GM21619 (cell line): ENCODE measurements around the gene NEUROG1.

Source experiments
- ATAC-seq: cut with Tn5 transposase; IDR thresholded peaks from one replicate; pipeline ENCODE4 v1.9.1; 2021; ENCODE audit not compliant: unreplicated experiment

The NEUROG1 gene, protein sequence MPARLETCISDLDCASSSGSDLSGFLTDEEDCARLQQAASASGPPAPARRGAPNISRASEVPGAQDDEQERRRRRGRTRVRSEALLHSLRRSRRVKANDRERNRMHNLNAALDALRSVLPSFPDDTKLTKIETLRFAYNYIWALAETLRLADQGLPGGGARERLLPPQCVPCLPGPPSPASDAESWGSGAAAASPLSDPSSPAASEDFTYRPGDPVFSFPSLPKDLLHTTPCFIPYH

DNA sequence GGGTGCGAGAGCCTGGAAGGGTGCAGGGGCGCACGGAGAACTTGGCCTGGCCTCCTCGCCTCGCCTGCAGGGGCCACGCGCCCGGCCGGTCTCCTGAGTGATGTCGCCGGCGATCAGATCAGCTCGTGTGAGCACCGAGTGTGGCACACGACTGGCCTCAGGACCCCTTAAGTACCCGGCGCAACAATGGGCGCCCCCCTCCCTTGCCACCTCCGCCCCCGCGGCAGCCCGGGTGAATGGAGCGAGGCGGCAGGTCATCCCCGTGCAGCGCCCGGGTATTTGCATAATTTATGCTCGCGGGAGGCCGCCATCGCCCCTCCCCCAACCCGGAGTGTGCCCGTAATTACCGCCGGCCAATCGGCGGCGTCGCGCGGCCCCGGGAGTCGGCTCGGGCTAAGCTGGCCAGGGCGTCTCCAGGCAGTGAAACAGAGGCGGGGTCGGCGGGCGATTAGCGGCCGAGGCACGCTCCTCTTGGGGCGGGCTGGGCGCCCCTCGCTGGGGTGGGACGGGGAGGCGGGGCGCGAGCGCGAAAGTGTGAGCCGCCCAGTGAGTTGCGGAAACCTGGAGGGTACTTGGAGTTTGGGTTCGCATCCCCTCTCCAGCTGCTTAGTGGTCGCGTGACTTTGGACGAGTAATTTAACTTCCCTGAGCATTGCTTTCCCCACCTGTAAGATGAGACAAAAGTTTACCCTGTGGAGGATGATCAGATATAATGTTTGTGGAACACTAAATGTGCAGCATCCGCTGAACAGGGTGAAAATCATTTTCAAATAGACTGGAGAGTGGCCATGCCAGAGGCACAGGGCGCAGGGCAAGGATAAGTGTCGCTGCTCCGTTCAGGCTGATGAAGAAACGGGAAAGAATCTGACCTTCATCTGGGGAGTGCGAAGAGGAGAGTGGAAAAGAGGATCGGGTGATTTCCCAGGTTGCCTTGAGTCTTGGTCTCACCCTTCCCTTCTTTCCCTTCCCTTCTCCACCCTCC is at the start of gene NEUROG1:
NEUROG1 (minus strand) TSS at position 145 of the 982 bp plus-strand sequence. CDS start 274 bp downstream, outside the sequence.
- no peak for ATAC-seq

GRCh38 chr5:135584918-135585317 is 49.2 kb upstream of the NEUROG1 start:
- no peak for ATAC-seq

DNA sequence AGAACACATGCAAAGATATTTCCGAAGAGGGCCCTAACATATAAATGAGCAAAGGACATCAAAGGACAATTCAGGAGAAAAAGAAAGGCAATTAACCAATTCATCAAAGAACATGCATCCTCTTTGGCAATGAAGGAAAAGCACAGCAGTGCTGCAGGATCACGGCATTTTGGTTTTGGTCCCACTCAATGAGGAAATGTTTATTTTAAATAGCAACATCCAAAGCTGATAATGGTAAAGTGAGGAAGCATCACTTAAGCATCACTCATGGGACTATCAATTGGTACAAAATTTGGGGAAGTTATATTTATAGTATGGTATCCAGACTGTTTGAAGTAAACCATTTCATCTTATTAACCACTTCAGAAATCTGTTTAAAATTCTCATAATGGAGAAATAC is 48.5 kb upstream of the NEUROG1 start:
- ATAC-seq = no peak

- ATAC-seq = no peak
Measured at GRCh38 chr5:135582099-135582781, 46.5 kb upstream of the NEUROG1 start.

- no peak for ATAC-seq
Measured at GRCh38 chr5:135578685-135579341, 43.0 kb upstream of the NEUROG1 start, which contains the start of gene CXCL14. TSS of gene CXCL14 (minus strand) at chr5:135578991. CDS start at chr5:135578778, 213 bp downstream.

DNA sequence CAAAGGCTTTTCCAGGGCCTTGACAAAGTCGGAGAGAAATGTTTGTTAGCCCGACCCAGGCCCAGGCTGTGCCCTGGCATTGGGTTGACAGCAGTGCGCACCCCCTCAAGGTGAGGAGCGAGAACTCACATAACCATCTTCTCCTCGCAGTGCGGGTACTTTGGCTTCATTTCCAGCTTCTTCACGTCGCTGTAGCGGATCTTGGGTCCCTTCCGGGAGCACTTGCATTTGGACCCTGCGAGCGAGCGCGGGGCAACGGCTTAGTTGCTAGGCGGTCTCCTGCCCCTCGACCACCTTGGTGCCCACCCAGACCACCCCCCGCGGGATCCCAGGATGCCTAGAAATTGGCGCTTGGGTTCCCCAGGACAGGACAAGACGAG is 42.5 kb upstream of the NEUROG1 start:
- ATAC-seq = no peak

- ATAC-seq = no peak
Measured at GRCh38 chr5:135577421-135577820, 41.7 kb upstream of the NEUROG1 start.

DNA sequence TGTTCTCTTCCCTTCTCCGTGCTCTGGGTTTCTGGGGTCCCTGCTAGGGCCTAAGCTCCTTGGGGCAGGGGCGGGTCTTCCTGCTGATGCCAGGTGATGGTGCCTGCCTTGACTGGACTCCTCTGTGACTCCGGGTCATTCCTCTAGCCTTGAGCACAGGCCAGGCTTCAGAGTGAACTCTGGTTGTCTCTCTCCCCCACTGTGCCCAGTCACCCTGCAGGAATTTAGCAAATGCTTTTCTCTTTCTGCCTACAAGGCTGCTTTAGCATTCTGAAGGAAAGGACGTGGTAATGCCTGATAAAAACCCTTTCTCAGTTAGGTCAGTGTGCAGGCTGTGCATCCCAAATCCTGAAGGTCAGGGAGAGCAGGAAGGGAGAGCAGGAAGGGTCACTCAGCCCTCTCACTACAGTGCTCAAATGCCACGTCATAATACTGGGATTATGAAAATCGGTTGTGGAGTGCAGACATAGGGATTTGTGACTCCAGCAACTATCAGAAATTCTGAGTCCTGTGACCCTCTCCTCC is 40.4 kb upstream of the NEUROG1 start:
- ATAC-seq = no peak

GRCh38 chr5:135574493-135574892 is 38.7 kb upstream of the NEUROG1 start:
- no peak for ATAC-seq

- no peak for ATAC-seq
Measured at GRCh38 chr5:135571902-135572301, 36.1 kb upstream of the NEUROG1 start.

DNA sequence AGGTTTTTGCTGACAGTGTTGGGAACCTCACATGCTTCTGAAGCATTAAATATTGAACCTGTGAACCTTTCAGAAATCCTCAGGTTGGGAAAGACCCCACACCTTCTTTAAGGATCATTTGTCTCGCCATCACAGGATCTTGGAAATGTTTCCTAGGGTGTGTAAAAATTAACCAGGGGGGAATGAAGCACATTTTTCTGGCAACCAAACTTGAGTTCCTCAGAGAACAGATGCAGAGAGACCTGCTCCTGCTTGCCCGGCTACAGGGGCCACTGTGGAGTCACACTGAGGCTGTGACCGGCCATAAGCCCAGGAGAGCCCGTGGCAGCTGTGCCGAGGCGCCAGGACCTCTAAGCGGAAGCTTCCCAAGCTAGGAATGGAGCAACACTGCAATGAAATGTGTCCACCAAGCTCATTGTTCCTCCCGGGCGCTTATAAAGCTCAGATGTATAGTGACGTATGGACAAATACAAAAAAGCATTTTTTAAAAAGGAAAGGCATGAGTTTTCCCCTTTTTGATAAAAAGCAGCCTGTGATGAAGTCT is 35.4 kb upstream of the NEUROG1 start:
- no peak for ATAC-seq

DNA sequence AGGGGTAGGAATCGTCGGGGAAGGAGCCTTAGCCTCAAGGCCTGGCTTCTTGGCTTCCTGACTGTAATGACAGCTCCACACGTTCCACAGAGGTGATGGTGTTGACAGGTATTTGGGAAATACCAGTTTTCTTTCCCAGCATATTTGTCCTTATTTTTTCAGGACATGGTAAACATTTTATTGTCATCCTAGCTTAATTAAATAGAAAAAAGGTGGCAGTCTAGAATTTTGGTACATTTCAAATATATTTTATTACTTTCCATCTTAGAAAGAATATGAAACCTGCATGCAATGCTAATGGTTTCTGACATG is 34.6 kb upstream of the NEUROG1 start:
- ATAC-seq = no peak

GRCh38 chr5:135569755-135570452 is 34.1 kb upstream of the NEUROG1 start:
- ATAC-seq = no peak

DNA sequence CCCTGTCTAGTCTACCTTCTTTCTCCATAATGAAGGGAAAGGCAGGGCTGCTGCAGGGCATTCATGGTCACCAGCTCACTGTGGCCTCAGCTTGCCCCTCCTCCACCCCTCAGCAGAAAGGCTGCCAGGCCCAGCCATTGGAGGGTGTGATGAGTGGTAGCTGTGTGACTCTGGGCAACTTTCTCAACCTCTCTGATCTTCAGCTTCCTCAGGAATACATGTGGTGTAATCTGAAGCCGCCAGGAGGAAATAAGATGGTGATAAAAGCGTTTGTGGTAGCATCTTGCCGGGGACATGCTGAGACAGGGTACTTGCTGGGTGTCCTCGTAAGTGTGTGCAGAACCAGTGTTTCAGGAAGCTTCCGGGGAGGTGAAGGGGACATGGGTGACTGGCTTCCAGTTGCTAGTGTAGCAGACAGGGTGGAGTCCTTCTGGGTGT is 33.2 kb upstream of the NEUROG1 start:
- ATAC-seq = no peak

- no peak for ATAC-seq
Measured at GRCh38 chr5:135568246-135568645, 32.5 kb upstream of the NEUROG1 start.

- no peak for ATAC-seq
Measured at GRCh38 chr5:135567661-135568060, 31.9 kb upstream of the NEUROG1 start.

DNA sequence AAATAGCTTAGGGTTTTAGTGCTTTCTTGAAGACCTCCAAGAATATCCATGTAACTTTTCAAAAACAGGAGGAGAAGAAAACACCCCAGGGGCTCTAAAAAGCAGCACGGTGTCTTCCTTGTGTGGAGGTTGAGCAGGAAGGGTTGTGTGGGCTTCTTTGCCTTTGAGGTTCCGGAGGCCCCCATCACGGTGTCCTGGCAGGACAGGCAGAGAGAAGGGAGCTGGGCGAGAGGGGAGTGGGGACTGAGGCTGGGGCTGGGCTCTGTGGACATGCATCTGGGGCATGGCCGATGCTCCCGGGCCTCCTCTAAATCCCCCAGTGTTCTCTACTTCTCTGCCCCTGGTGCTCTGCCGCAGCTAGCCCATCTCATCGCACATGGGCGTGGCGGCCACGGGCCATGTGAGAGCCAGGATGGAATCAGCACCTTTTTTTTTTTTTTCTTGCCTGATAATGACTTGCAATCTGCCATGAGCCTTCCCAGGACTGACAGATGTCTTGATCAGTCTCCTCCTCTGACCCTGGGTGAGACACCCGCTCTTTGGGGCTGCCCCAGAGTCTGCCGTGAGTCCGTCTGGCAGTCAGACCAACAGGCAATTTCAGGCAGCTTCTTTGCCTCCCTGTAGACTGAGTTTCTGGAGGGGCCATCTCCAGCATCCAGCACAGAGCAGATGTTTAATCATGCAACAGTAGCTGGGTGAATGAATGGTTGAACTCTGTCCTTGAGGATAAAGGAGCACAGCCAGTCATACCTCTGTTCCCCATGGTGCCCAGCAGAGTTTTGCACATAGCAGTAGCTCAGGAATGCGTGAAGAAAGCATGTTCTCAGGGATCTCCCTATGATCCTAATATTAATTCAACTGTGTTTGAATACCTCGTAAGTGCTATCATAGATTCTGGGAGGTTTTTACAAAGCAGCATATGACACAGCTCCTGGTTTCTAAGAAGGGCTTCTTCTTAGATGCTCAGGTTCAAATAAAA is 30.9 kb upstream of the NEUROG1 start:
- ATAC-seq = no peak

DNA sequence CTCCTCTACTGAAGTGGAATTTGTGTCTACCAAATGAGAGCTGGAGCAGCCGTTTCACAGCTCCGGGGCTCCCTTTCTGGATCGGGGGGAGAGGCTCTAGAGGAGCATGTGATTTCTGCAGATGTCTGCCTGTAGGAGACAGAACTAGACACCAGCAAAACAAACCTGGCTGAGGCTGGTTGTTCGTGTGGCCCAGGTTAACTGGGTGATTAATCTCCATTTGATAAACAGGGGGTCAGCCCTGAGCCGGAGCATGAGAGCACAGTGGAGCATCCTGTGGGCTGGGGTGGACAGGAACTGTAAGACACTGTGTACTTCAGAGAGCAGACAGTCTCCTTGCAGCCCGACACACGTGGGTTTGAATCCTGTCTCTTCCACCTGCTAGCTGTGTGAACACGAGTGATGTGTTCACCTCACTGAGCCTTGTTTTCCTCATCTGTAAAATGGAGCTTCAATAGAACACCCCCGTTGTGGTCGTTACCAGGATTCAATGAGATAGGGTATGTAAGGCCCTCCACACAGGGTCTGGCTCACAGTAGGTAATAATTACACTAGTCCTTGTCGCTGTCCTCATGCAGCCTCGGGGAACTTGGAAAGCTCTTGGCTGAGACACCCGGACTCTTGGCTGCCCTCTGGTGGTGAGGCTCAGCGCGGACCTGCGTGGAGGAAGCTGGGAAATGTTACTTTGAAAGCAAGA is 30.1 kb upstream of the NEUROG1 start:
- ATAC-seq = no peak
